IPS-18a (cell line): Measurements from ENCODE around the gene IKZF1.

Experiments used
- H3K27ac ChIP-seq: one replicate; pipeline ENCODE4 v1.5.1; 2013; ENCODE audit warnings: low read length
- H3K27me3 ChIP-seq: one replicate; pipeline ENCODE4 v1.6.1; 2013; ENCODE audit warnings: mild to moderate bottlenecking, low read length; ENCODE audit not compliant: control insufficient read depth, insufficient read depth
- H3K36me3 ChIP-seq: one replicate; pipeline ENCODE4 v1.6.1; 2013; ENCODE audit warnings: low read depth, low read length; ENCODE audit not compliant: control insufficient read depth
- H3K4me1 ChIP-seq: one replicate; pipeline ENCODE4 v1.6.1; 2013; ENCODE audit warnings: low read depth, low read length; ENCODE audit not compliant: control insufficient read depth
- H3K4me3 ChIP-seq: one replicate; pipeline ENCODE4 v1.5.1; 2013; ENCODE audit warnings: low read length
- H3K9ac ChIP-seq: one replicate; pipeline ENCODE4 v1.6.1; 2013; ENCODE audit warnings: mild to moderate bottlenecking, low read length, moderate library complexity
- H3K9me3 ChIP-seq: one replicate; pipeline ENCODE4 v1.6.1; 2013; ENCODE audit warnings: low read depth, low read length; ENCODE audit not compliant: control insufficient read depth

IKZF1 gene

DNA sequence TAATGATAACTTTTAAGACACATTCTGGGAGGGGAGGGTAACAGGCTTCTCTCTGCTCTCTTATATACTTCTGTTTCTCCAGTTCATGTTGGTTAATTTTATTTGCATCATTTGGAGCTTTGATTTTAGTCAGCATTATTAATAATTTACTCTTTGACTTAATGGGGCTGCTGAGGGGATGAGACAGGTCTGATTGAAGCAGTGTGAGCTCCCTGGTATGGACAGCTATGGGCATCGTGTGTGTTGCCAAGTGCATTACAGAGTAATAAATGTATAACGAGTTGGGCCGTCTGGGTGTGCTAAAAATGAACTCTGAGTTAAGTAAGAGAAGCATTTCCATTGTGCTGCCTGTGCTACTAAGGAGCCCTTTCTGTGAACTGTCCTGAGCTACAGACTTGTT, 31.7 kb upstream of the IKZF1 start:
- H3K27ac ChIP-seq: no peak overlapping the region
- H3K36me3 ChIP-seq: no peaks in the 10 kb centered on the region
- H3K9ac ChIP-seq: no peak overlapping the region
- H3K4me3 ChIP-seq: no peak overlapping the region
- H3K27me3 ChIP-seq: no peaks in the 10 kb centered on the region
- H3K4me1 ChIP-seq: no peaks in the 10 kb centered on the region
- no peaks in the 10 kb centered on the region for H3K9me3 ChIP-seq

DNA sequence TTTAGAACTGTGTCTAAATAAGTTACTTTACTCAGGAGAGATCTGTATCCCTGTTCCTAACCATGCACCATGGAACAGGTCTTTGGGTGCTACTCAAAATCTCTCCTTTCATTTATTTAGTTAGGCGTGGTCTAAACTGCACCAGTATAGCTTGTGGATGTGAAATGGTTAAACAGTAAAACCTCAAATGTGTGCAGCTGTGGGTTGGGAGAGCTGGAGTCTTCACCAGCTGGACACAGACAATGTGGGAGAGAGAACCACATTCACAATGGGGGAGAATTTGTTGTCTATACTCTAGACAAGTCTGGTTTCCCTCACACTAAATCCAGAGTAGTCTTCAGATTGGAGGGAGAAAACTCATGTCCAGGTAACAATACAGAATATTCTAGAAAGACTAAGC, 31.2 kb upstream of the IKZF1 start:
- H3K27ac ChIP-seq: no peak overlapping the region
- H3K4me1 ChIP-seq: no peaks in the 10 kb centered on the region
- no peaks in the 10 kb centered on the region for H3K27me3 ChIP-seq
- no peak overlapping the region for H3K4me3 ChIP-seq
- no peaks in the 10 kb centered on the region for H3K36me3 ChIP-seq
- no peaks in the 10 kb centered on the region for H3K9me3 ChIP-seq
- no peak overlapping the region for H3K9ac ChIP-seq

DNA sequence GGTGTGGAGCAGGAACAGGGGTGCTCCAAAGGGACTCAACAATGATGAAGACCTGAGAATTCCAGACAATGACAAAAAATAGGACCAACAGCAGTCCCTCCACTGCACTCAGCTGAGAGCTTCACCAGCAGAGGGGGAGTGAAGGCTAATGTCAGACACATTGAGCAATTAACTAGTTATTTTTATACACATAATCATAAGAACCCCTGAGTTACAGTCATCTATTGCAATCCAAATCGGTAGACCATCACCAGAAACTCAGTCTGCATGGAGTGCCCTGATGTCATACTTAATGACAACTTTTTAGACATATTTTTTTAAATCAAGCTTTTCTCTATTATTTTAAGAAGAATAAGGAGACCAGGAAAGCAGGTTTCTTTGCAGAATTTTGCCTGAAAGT, 30.6 kb upstream of the IKZF1 start:
- Histone ChIP-seq H3K4me3 (no peak overlapping the region), H3K4me1 (no peaks in the 10 kb centered on the region), H3K9ac (no peak overlapping the region), H3K9me3 (no peaks in the 10 kb centered on the region), H3K27ac (no peak overlapping the region), H3K27me3 (no peaks in the 10 kb centered on the region), H3K36me3 (no peaks in the 10 kb centered on the region)

DNA sequence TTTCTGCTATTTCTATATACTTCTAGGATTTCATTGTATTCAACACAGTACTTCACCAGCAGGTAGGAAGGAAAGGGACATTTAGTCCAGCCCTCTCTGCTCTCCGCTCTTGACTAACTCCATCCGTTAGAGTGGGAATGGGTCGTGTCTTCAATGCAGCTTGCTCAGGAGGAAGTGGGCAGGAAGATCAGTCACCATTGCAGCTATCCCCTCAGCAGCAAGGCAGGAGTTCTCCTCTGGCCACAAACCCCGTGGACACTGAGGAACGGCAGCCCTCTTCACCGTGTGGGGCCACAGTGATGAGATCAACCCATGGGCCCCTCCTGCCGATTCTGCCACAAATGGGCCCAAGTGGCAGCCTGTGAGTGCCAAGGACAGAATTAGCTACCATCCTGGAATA, 30.2 kb upstream of the IKZF1 start:
- Histone ChIP-seq H3K27me3 (no peaks in the 10 kb centered on the region), H3K4me1 (no peaks in the 10 kb centered on the region), H3K36me3 (no peaks in the 10 kb centered on the region), H3K9ac (no peak overlapping the region), H3K4me3 (no peak overlapping the region), H3K27ac (no peak overlapping the region), H3K9me3 (no peaks in the 10 kb centered on the region)

DNA sequence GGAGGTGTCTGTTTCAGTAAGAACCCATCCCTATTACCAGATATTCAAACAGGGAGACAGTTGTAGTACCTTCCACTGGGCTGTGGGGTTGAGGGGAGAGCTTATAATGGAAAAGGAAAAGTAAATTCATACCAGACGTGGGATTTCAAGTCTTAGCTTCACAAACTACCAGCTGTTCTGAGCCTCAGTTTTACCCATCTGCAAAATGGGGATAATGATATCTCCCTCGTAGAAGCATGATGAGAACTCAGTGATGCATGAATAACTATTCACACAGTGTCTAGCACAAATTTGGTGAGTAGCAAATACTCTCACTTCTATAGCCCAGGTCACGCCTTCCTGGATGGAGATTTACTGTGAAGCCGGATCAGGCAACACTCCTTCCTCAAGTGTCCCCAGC, 29.1 kb upstream of the IKZF1 start:
- no peaks in the 10 kb centered on the region for H3K9me3 ChIP-seq
- H3K27ac ChIP-seq: no peak overlapping the region
- no peaks in the 10 kb centered on the region for H3K27me3 ChIP-seq
- H3K4me3 ChIP-seq: no peak overlapping the region
- H3K36me3 ChIP-seq: no peaks in the 10 kb centered on the region
- no peaks in the 10 kb centered on the region for H3K4me1 ChIP-seq
- no peak overlapping the region for H3K9ac ChIP-seq

DNA sequence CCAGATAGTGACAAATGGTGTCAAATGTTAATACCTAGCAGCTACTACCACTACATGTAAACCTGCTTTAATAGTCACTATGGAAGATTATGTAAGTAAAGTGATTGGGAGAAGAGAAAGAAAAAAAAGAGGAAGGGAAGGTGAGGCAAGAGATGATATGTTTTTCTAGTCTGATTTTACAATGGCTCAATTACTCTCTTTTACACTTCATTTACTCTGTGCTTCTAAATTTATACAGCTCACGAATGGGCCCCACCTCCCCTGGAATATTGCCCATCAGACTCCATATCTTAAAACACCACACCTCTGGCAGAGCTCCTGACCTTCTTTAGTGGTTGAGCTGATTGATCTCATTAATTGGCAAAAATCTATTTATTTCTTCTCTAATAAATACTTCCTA, 28.0 kb upstream of the IKZF1 start:
- Histone ChIP-seq H3K27ac (no peak overlapping the region), H3K4me1 (no peaks in the 10 kb centered on the region), H3K9ac (no peak overlapping the region), H3K36me3 (no peaks in the 10 kb centered on the region), H3K9me3 (no peaks in the 10 kb centered on the region), H3K27me3 (no peaks in the 10 kb centered on the region), H3K4me3 (no peak overlapping the region)

DNA sequence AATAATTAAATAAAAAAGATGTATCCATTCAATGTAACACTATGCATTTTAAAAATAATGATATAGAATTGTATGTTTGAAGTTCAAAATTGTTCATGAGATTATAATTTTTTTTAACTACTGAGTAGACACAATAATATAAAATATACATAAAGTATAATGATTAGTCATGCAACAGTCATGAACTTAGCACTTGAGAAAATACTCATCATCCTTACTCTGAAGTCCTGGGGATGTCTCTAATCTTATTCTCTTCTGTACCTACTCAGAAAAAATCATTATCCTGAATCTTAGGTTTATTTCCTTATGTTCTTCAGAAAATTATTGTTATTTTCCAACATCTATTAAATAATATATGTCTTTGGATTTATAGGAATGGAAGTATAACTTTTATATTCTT, 26.4 kb upstream of the IKZF1 start:
- H3K36me3 ChIP-seq: no peaks in the 10 kb centered on the region
- no peak overlapping the region for H3K27ac ChIP-seq
- no peak overlapping the region for H3K9ac ChIP-seq
- H3K4me3 ChIP-seq: no peak overlapping the region
- H3K27me3 ChIP-seq: no peaks in the 10 kb centered on the region
- no peaks in the 10 kb centered on the region for H3K4me1 ChIP-seq
- H3K9me3 ChIP-seq: no peaks in the 10 kb centered on the region

DNA sequence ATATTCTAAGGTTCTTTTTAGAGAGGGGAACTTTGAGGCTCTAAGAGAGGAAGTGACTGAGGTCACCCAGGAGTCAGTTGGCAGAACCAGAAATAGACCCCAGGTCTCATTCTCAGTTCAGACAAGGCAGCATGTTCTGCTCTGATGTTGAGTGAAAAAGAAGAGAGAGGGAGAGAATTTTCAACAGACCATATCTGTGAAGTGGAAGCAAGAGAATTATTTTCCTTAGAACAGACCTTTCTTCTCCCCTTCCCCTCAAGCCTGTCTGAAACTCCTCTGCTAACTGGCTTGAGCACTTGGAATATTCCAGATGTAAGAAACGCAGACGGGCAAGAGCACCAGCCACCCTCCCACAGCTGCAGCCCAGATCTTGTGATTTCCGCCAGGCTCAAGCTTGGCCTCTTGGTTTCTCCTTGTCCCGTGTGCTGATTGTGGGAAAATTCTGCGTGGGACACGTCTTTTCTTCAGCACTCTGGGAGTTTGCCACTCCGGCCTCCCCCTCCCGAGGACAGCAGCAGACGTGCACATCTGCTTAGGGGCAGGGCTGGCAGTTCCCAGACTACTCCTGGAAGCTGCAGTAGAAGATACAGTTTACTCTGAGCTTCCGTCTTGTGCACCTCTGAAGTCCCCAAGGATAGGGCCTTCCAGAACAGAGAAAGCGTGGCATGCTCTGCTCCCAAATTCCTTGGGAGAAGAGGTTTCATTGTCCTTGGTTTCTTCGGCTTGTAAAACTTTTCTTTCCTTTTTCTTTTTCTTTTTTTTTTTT, 22.7 kb upstream of the IKZF1 start:
- no peak overlapping the region for H3K27ac ChIP-seq
- no peaks in the 10 kb centered on the region for H3K36me3 ChIP-seq
- no peaks in the 10 kb centered on the region for H3K27me3 ChIP-seq
- H3K4me1 ChIP-seq: no peaks in the 10 kb centered on the region
- no peaks in the 10 kb centered on the region for H3K9me3 ChIP-seq
- no peak overlapping the region for H3K9ac ChIP-seq
- no peak overlapping the region for H3K4me3 ChIP-seq

DNA sequence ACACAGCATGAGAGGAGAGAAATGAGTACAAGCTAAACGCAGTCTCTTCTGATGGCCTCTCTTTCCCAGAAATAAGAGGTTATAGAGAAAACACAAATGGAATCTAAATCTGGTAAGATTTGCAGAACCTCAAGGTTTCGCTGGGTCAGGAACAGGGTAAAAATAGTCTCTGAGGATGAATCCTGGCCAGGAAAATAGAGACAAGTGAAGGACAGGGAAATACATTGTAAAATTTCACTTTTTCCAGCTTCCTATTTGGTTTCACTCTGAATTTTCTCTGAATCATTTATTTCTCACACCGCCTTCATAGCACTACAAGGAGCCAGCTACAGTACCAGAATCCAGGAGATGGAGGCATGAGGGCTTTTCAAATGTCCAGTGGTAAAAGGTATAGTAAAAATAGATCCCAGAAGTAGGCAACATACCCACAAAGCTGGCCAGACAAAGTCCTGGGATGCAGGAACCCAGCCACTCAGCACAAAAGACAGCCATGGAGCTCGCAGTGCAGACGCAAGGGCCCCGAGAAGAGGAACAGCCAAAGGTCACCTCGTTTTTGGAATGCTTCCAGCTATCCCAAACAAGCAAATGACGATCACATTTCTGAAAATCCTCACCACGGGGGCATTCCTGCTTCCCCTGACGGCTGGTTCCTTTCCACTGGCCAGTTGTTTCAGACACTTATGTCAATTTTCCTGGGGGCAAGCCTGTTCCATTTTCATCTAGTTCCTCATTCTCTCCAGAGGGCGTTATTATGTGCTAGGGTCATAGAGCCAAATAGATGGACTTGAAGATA, 21.5 kb upstream of the IKZF1 start:
- no peak overlapping the region for H3K4me3 ChIP-seq
- no peaks in the 10 kb centered on the region for H3K4me1 ChIP-seq
- H3K36me3 ChIP-seq: no peaks in the 10 kb centered on the region
- no peak overlapping the region for H3K27ac ChIP-seq
- H3K9ac ChIP-seq: no peak overlapping the region
- H3K27me3 ChIP-seq: no peaks in the 10 kb centered on the region
- no peaks in the 10 kb centered on the region for H3K9me3 ChIP-seq

DNA sequence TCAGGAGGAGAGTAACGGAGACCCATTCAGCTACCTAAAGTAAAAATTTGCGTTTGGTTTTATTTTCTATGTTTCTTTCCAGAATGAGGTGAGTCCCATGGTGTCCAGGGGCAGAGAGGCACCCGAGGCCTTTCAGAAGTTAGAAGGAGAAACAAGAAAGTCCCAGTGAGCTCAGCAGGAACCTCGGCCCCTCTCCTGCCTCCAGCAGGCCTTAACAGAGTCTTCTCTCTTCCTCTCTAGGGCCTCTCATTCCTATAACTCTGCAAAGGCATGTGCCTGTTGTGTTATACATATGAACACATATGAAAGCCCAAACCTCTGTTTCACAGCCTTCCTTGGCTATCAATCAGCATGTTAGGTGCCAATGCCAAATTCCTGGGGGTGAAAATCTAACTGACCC, 20.8 kb upstream of the IKZF1 start:
- Histone ChIP-seq H3K4me3 (no peak overlapping the region), H3K27ac (no peak overlapping the region), H3K9me3 (no peaks in the 10 kb centered on the region), H3K36me3 (no peaks in the 10 kb centered on the region), H3K9ac (no peak overlapping the region), H3K27me3 (no peaks in the 10 kb centered on the region), H3K4me1 (no peaks in the 10 kb centered on the region)

DNA sequence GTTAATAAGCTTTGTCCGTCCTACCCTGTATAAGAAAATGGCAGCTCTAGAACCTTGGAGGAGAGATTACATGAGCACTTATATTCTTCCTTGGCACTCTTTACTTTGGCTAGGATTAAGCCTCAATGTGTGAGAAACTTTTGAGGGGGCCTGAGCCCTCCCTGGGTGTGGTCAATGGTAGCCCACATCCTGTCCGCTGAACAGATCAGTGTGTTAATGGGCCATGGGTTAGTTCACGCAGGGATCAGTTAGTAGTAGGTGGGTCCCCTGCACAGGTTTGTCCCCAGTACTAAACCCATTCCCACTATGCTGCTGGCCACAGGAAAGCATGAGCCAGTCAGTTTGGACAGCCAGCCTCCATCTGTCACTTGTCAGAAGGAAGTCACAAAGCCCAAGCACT, 20.2 kb upstream of the IKZF1 start:
- Histone ChIP-seq H3K36me3 (no peaks in the 10 kb centered on the region), H3K4me1 (no peaks in the 10 kb centered on the region), H3K27ac (no peak overlapping the region), H3K9ac (no peak overlapping the region), H3K4me3 (no peak overlapping the region), H3K27me3 (no peaks in the 10 kb centered on the region), H3K9me3 (no peaks in the 10 kb centered on the region)

DNA sequence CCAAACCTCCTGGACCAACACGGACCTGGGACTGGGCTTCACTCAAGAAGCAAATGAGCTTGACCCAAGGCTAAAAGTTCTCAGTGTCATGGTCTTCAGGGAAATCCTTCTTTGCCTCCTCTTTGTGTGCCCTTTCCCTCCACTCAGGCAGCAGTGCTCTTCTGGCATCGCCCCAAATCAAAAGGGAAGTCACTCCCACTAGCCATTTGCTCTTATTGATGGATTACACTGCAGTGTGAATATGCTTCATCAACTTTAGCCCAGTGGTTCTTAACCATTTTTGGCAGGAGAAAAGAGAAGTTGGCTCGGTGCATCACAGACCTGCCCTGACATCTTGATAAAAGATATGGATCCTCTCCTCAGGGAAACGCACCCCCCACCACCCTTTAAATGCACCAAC, 19.2 kb upstream of the IKZF1 start:
- Histone ChIP-seq H3K9me3 (no peaks in the 10 kb centered on the region), H3K4me3 (no peak overlapping the region), H3K36me3 (no peaks in the 10 kb centered on the region), H3K27me3 (no peaks in the 10 kb centered on the region), H3K9ac (no peak overlapping the region), H3K27ac (no peak overlapping the region), H3K4me1 (no peaks in the 10 kb centered on the region)
